Sigmoid colon (tissue), 4 donors: Measurements from ENCODE around the gene LFNG.

Experiments
- CTCF ChIP-seq, 4 experiments: fragments of 450-650 bp in 3 of 4; fragments of 200-600 bp in 1 of 4; IDR thresholded peaks; one replicate each; pipeline ENCODE4 v1.5.1; 2016 to 2019; ENCODE audit warnings: antibody characterized with exemption in 4 of 4, mild to moderate bottlenecking in 3 of 4, moderate library complexity in 2 of 4
- EP300 ChIP-seq, 4 donors: sonication (generic); formaldehyde crosslinking; IDR thresholded peaks; one replicate each; pipeline ENCODE4 v1.6.1; 2017; ENCODE audit warnings: antibody characterized with exemption in 4 of 4
- POLR2A ChIP-seq, 2 donors: fragments of 450-650 bp; IDR thresholded peaks; one replicate each; pipeline ENCODE4 v1.6.1; 2016; ENCODE audit warnings: antibody characterized with exemption in 2 of 2, mild to moderate bottlenecking in 2 of 2, moderate library complexity in 2 of 2
- POLR2AphosphoS5 ChIP-seq, 4 donors: sonication (generic); formaldehyde crosslinking; IDR thresholded peaks; one replicate each; pipeline ENCODE4 v1.6.1; 2017; ENCODE audit warnings: antibody characterized with exemption in 4 of 4

- TF ChIP-seq POLR2AphosphoS5 (IDR thresholded peaks at IDR 0.05) (no peak), POLR2A (IDR thresholded peaks at IDR 0.05) (no peak), CTCF (IDR thresholded peaks at IDR 0.05) (no peak), EP300 (IDR thresholded peaks at IDR 0.05) (no peak)
Observed at GRCh38 chr7:2569421-2569820, 49.8 kb downstream of the LFNG start.
